GM12878 (cell line): ENCODE measurements around the gene SLC23A1. TPM values are rescaled to one million over a fixed set of nuclear protein-coding genes. Genes with fewer than 3 reads are reported as not detected.

Experiments
- ATAC-seq: fragments of 200-7000 bp; cut with Tn5 transposase; 3 replicates; pipeline ENCODE4 v1.9.1; 2020; ENCODE audit warnings: mild to moderate bottlenecking, moderate library complexity
- BruUV-seq: library from RNA; stranded (reverse); fragments of 400-500 nt; replicated peaks from 2 replicates; lab custom pipeline; 2021; lab: Mats Ljungman, UMichigan
- CTCF ChIA-PET: fragments of 300-600 bp; sonication (Branson Sonifier 250); formaldehyde crosslinking; extraction: SDS; loops from one replicate; lab custom pipeline; 2021; ENCODE audit warnings: inconsistent platforms; lab: Yijun Ruan, JAX
- POLR2A ChIA-PET: fragments of 350-600 bp; formaldehyde crosslinking; extraction: SDS; loops from one replicate; lab custom pipeline; 2021; ENCODE audit warnings: inconsistent platforms; lab: Charles Lee
- RAD21 ChIA-PET: fragments of 300-600 bp; sonication (Branson Sonifier 250); formaldehyde crosslinking; loops from one replicate; lab custom pipeline; 2023; ENCODE audit warnings: antibody characterized with exemption; ENCODE audit not compliant: unreplicated experiment; lab: Charles Lee
- SMC1A ChIA-PET: fragments of 300-600 bp; sonication (Branson Sonifier 250); formaldehyde crosslinking; loops from one replicate; lab custom pipeline; 2023; ENCODE audit not compliant: unreplicated experiment, uncharacterized antibody; lab: Charles Lee
- DNase-seq: peaks from one replicate; pipeline ENCODE4 v3.0.0-alpha.2; 2011; ENCODE audit warnings: low read depth, low spot score
- FAIRE-seq: peaks from 3 replicates; lab custom pipeline; 2011; peaks lifted over from hg19 to GRCh38; lab: Jason Lieb, UNC
- H2AFZ ChIP-seq: 2 replicates; pipeline ENCODE4 v1.6.0; 2011; ENCODE audit warnings: low read depth, low read length, control low read depth; ENCODE audit not compliant: control insufficient read depth
- H3K27ac ChIP-seq: 2 replicates; pipeline ENCODE4 v1.5.1; 2011; ENCODE audit warnings: control low read depth; ENCODE audit not compliant: control insufficient read depth, insufficient read depth
- H3K27me3 ChIP-seq, 2 experiments: replicated peaks in 1 of 2; 2 replicates each; pipeline versions ENCODE4 v1.6.0 to v1.6.1; 2011; ENCODE audit warnings: low read length in 1 of 2; ENCODE audit not compliant: control insufficient read depth in 2 of 2, insufficient read depth in 2 of 2
- H3K36me3 ChIP-seq, 2 experiments: 2 replicates each; pipeline ENCODE4 v1.5.1; 2011; ENCODE audit warnings: low read length in 1 of 2; ENCODE audit not compliant: control insufficient read depth in 2 of 2, insufficient read depth in 2 of 2
- H3K4me1 ChIP-seq: 2 replicates; pipeline ENCODE4 v1.6.1; 2011; ENCODE audit warnings: mild to moderate bottlenecking, low read length, moderate library complexity, mixed read lengths; ENCODE audit not compliant: control insufficient read depth, insufficient read depth
- H3K4me2 ChIP-seq: 2 replicates; pipeline ENCODE4 v1.6.0; 2011; ENCODE audit warnings: control low read depth; ENCODE audit not compliant: control insufficient read depth, insufficient read depth
- H3K4me3 ChIP-seq: fragments of 200-600 bp; sonication (generic); 2 replicates; pipeline ENCODE4 v1.5.1; 2016
- H3K79me2 ChIP-seq: 2 replicates; pipeline ENCODE4 v1.6.0; 2011; ENCODE audit warnings: low read length; ENCODE audit not compliant: control insufficient read depth, insufficient read depth
- H3K9ac ChIP-seq: 2 replicates; pipeline ENCODE4 v1.8.0; 2011; ENCODE audit warnings: low read length, control low read depth, mixed read lengths; ENCODE audit not compliant: control insufficient read depth, insufficient read depth
- H3K9me3 ChIP-seq: replicated peaks from 3 replicates; pipeline ENCODE4 v1.5.1; 2011; ENCODE audit warnings: mild to moderate bottlenecking, low read length; ENCODE audit not compliant: control insufficient read depth, insufficient read depth
- H4K20me1 ChIP-seq: 2 replicates; pipeline ENCODE4 v1.6.0; 2011; ENCODE audit not compliant: control insufficient read depth, insufficient read depth
- BCL11A ChIP-seq: IDR thresholded peaks from 2 replicates; pipeline ENCODE4 v1.6.1; 2011; ENCODE audit warnings: low read depth, low read length
- DPF2 ChIP-seq: fragments of 450-650 bp; IDR thresholded peaks from 2 replicates; pipeline ENCODE4 v1.6.1; 2017; ENCODE audit warnings: mild to moderate bottlenecking
- EED ChIP-seq: sonication (generic); IDR thresholded peaks from 2 replicates; pipeline ENCODE4 v1.6.1; 2016; ENCODE audit warnings: antibody characterized with exemption, low read depth
- EP300 ChIP-seq, 2 experiments: fragments of 150-350 bp in 1 of 2; IDR thresholded peaks; 2 replicates each; pipeline ENCODE4 v1.6.1; 2011 to 2012; ENCODE audit warnings: low read depth in 2 of 2, low read length in 2 of 2, borderline replicate concordance in 1 of 2, improper control_type of control experiment in 1 of 2, inconsistent platforms in 1 of 2; ENCODE audit not compliant: control insufficient read depth in 1 of 2
- FOS ChIP-seq: IDR thresholded peaks from 3 replicates; pipeline ENCODE4 v1.6.1; 2011; ENCODE audit warnings: borderline replicate concordance; ENCODE audit not compliant: insufficient read length; ENCODE audit errors: extremely low read depth
- GATAD2B ChIP-seq: fragments of 450-650 bp; conservative IDR thresholded peaks from 2 replicates; pipeline ENCODE4 v1.6.1; 2017; ENCODE audit warnings: low read depth, mild to moderate bottlenecking, moderate library complexity
- HDGF ChIP-seq: fragments of 450-650 bp; IDR thresholded peaks from 2 replicates; pipeline ENCODE4 v1.6.1; 2016; ENCODE audit warnings: antibody characterized with exemption
- IKZF2 ChIP-seq, 2 experiments: fragments of 450-650 bp; IDR thresholded peaks; 2 replicates each; pipeline ENCODE4 v1.6.1; 2017; ENCODE audit warnings: mild to moderate bottlenecking in 2 of 2, moderate library complexity in 2 of 2
- MTA3 ChIP-seq: IDR thresholded peaks from 2 replicates; pipeline ENCODE4 v1.6.1; 2012; ENCODE audit warnings: low read length, inconsistent platforms, borderline replicate concordance
- MYB ChIP-seq: fragments of 150-350 bp; IDR thresholded peaks from 2 replicates; pipeline ENCODE4 v1.6.1; 2014; ENCODE audit warnings: mild to moderate bottlenecking, low read depth, low read length, borderline replicate concordance
- POLR2AphosphoS5 ChIP-seq: IDR thresholded peaks from 2 replicates; pipeline ENCODE4 v1.6.1; 2011; ENCODE audit warnings: mild to moderate bottlenecking, low read length, inconsistent platforms
- POU2F2 ChIP-seq: IDR thresholded peaks from 3 replicates; pipeline ENCODE4 v1.6.1; 2011; ENCODE audit warnings: low read depth, mild to moderate bottlenecking, low read length, borderline replicate concordance
- SMAD1 ChIP-seq: fragments of 450-650 bp; IDR thresholded peaks from 2 replicates; pipeline ENCODE4 v1.6.1; 2018; ENCODE audit warnings: mild to moderate bottlenecking, low read depth; ENCODE audit not compliant: partially characterized antibody
- SP1 ChIP-seq: IDR thresholded peaks from one replicate; pipeline ENCODE4 v1.6.1; 2011; ENCODE audit warnings: low read depth, low read length
- ZNF24 ChIP-seq: fragments of 450-650 bp; IDR thresholded peaks from 2 replicates; pipeline ENCODE4 v1.6.1; 2017; ENCODE audit warnings: antibody characterized with exemption, mild to moderate bottlenecking
- WGBS: methylation state at CpG from one replicate; pipeline ENCODE4 v1.1.6; 2016; ENCODE audit warnings: low lambda C conversion rate; ENCODE audit not compliant: insufficient replicate concordance, insufficient coverage; ENCODE audit errors: missing lambda C conversion rate; 5-methylcytosine and 5-hydroxymethylcytosine counted together
- in situ Hi-C: fragments of 300-500 bp; cut with MboI; formaldehyde crosslinking; loops from 9 replicates; pipeline ENCODE4 v1.14.3; 2018; ENCODE audit warnings: mixed read lengths
- intact Hi-C: fragments of 100-400 bp; cut with micrococcal nuclease; formaldehyde crosslinking; loops from one replicate; pipeline ENCODE4 v1.14.2; 2022; ENCODE audit not compliant: unreplicated experiment
- polyA plus RNA-seq, 11 experiments: library from polyadenylated mRNA; depleted of rRNA in 4 of 11; unstranded in 6 of 11; stranded (reverse) in 5 of 11; fragments of >200 nt; fragmentation: Nextera tagmentation in 4 of 11; fragmentation: Illumina TruSeq in 1 of 11; extraction: Ambion mirVana in 4 of 11; extraction: Trizol in 1 of 11; gene quantifications; 1 replicate in 1 of 11; 2 replicates in 10 of 11; pipeline versions ENCODE4 v1.2.1 to v1.2.3, GENCODE V29; 2011 to 2016; ENCODE audit warnings: inconsistent platforms in 2 of 11, missing spikeins in 2 of 11, low read depth in 1 of 11
- total RNA-seq, 4 experiments: library from RNA; depleted of rRNA in 3 of 4; stranded (reverse); fragments of >200 nt in 3 of 4; fragmentation: Illumina TruSeq in 1 of 4; extraction: Trizol in 1 of 4; gene quantifications; 2 replicates each; pipeline versions ENCODE4 v1.2.1 to v1.2.3, GENCODE V29; 2013 to 2021
- TF ChIP-seq, protein P1 (sequence below): fragments of 450-650 bp; formaldehyde crosslinking; IDR thresholded peaks from 2 replicates; pipeline ENCODE4 v1.4.0; 2020; ENCODE audit warnings: mild to moderate bottlenecking, moderate library complexity
- TF ChIP-seq, protein P2 (sequence below): fragments of 450-650 bp; IDR thresholded peaks from 2 replicates; pipeline ENCODE4 v1.6.1; 2016; ENCODE audit warnings: mild to moderate bottlenecking
- TF ChIP-seq, protein P3 (sequence below): fragments of 150-350 bp; IDR thresholded peaks from 2 replicates; pipeline ENCODE4 v1.6.1; 2014; ENCODE audit warnings: mild to moderate bottlenecking, low read depth, low read length

SLC23A1 gene
- total and polyA plus RNA-seq, 10 of the 15 experiments (the other 5 are each of a cell fraction or from before 2014, with no cell fraction given): 0.35 to 4.7 (median 1.6) TPM

DNA sequence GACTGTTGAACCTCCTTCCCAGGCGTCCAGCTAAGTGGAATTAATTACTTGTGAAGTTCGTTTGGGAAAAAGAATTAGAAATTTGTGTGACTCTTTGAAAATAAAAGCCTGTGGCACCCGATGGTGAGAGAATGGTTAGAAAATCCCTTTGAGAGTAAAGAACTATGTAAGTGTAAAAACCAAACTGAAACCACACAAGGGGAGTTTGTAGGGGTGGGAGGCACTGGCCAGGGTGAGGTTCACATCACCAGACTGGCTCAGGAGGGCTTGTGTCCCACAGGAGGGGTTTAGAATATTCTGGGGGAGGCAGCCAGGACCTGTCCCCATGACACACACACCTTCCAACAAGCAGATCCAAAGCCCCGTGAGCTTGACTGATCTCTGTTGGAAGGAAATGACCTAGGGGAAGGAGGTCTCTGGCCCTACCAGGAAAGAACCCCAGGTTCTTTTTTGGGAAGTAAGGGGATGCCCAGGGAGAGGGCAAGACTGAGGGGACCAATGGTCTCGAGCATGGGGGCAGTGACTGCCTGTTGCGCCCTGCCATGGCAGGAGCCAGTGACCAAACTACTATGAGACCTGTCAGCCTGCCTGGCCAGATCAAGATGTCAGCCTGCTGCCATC, 16.5 kb upstream of the SLC23A1 start:
- Histone ChIP-seq H3K79me2 (peaks cover 15% of the 10 kb centered on the region), H3K36me3 (peaks cover 0 to 7% of the 10 kb centered on the region in 2 experiments; a peak in 1 of 4 replicates), H3K4me2 (peak overlapping the region; percentile 46), H3K4me3 (peak overlapping the region; percentile 33; the same call in 1 of the 2 replicates), H2AFZ (peak overlapping the region; percentile 16), H3K9me3 (no peaks in the 10 kb centered on the region; the same call in 2 of the 3 replicates), H3K27ac (peak overlapping the region; percentile 90), H4K20me1 (no peaks in the 10 kb centered on the region), H3K9ac (peak overlapping the region; percentile 55), H3K4me1 (peaks cover 49% of the 10 kb centered on the region), H3K27me3 (no peaks in the 10 kb centered on the region)
- SMC1A ChIA-PET: interaction anchor here (0.9 to 5.0 kb wide), 7 partner anchors 8 to 24 kb away, joined by 3 to 19 read pairs (median 4); partner anchors contain the start of gene MZB1
- BruUV-seq: no TSS peak
- peak; percentile 13 for FAIRE-seq
- POLR2A ChIA-PET: interaction anchor here (1.0 to 7.0 kb wide), 5 partner anchors 11 to 163 kb away, joined by 3 to 74 read pairs (median 4); partner anchors contain the start of gene MZB1
- CTCF ChIA-PET: interaction anchor here (1.0 to 2.0 kb wide), 2 partner anchors 11 to 131 kb away, joined by 3 to 5 read pairs; no protein-coding TSS in a partner anchor
- RAD21 ChIA-PET: interaction anchor here (0.6 to 1.7 kb wide), 2 partner anchors 9 to 11 kb away, joined by 3 to 10 read pairs; partner anchors contain the start of gene MZB1
- WGBS: 12% methylated on average over 6 of the region's 6 CpGs
- ATAC-seq: peak; percentile 65
- intact Hi-C loops: no loop called here
- DNase-seq: peak; percentile 77
- in situ Hi-C loops: no loop called here
- TF ChIP-seq EP300 (IDR thresholded peaks at IDR 0.05; ENCODE audit: borderline replicate concordance in 1 of 2, control insufficient read depth in 1 of 2, low read depth in 2 of 2, low read length in 2 of 2) (peak; percentile 65 to 71; a peak in 3 of 4 replicates), ZNF24 (peak; percentile 7; the same call in 1 of the 2 replicates), POLR2AphosphoS5 (peak; percentile 63), MTA3 (no peak), HDGF (no peak), GATAD2B (peak; percentile 95), EED (peak; percentile 58; the same call in 1 of the 2 replicates), DPF2 (peak; percentile 84), POU2F2 (no peak), BCL11A (peak; percentile 49; the same call in 1 of the 2 replicates), SMAD1 (peak; percentile 83), IKZF2 (IDR thresholded peaks at IDR 0.05) (peak; percentile 84 to 86), SP1 (peak; percentile 38), MYB (no peak), FOS (no peak)
- TF ChIP-seq, protein P1, sequence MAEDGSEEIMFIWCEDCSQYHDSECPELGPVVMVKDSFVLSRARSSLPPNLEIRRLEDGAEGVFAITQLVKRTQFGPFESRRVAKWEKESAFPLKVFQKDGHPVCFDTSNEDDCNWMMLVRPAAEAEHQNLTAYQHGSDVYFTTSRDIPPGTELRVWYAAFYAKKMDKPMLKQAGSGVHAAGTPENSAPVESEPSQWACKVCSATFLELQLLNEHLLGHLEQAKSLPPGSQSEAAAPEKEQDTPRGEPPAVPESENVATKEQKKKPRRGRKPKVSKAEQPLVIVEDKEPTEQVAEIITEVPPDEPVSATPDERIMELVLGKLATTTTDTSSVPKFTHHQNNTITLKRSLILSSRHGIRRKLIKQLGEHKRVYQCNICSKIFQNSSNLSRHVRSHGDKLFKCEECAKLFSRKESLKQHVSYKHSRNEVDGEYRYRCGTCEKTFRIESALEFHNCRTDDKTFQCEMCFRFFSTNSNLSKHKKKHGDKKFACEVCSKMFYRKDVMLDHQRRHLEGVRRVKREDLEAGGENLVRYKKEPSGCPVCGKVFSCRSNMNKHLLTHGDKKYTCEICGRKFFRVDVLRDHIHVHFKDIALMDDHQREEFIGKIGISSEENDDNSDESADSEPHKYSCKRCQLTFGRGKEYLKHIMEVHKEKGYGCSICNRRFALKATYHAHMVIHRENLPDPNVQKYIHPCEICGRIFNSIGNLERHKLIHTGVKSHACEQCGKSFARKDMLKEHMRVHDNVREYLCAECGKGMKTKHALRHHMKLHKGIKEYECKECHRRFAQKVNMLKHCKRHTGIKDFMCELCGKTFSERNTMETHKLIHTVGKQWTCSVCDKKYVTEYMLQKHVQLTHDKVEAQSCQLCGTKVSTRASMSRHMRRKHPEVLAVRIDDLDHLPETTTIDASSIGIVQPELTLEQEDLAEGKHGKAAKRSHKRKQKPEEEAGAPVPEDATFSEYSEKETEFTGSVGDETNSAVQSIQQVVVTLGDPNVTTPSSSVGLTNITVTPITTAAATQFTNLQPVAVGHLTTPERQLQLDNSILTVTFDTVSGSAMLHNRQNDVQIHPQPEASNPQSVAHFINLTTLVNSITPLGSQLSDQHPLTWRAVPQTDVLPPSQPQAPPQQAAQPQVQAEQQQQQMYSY (CRISPR knock-in tag): no peak
- TF ChIP-seq, protein P2, sequence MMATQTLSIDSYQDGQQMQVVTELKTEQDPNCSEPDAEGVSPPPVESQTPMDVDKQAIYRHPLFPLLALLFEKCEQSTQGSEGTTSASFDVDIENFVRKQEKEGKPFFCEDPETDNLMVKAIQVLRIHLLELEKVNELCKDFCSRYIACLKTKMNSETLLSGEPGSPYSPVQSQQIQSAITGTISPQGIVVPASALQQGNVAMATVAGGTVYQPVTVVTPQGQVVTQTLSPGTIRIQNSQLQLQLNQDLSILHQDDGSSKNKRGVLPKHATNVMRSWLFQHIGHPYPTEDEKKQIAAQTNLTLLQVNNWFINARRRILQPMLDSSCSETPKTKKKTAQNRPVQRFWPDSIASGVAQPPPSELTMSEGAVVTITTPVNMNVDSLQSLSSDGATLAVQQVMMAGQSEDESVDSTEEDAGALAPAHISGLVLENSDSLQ: peak; percentile 34; the same call in 1 of the 2 replicates
- TF ChIP-seq, protein P3, sequence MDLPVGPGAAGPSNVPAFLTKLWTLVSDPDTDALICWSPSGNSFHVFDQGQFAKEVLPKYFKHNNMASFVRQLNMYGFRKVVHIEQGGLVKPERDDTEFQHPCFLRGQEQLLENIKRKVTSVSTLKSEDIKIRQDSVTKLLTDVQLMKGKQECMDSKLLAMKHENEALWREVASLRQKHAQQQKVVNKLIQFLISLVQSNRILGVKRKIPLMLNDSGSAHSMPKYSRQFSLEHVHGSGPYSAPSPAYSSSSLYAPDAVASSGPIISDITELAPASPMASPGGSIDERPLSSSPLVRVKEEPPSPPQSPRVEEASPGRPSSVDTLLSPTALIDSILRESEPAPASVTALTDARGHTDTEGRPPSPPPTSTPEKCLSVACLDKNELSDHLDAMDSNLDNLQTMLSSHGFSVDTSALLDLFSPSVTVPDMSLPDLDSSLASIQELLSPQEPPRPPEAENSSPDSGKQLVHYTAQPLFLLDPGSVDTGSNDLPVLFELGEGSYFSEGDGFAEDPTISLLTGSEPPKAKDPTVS: no peak; the same call in 1 of the 2 replicates
